Smooth muscle cell (in vitro differentiated cells): ENCODE data around the gene MED25. TPM values are rescaled to one million over a fixed set of nuclear protein-coding genes. Genes with fewer than 3 reads are reported as not detected.

Experiments used
- DNase-seq: peaks from one replicate; lab custom pipeline; 2025; ENCODE audit not compliant: unreplicated experiment; lab: John Stamatoyannopoulos, UW
- H2AFZ ChIP-seq: fragments of 200-600 bp; sonication (generic); 2 replicates; pipeline ENCODE4 v1.6.0; 2016; ENCODE audit warnings: antibody characterized with exemption, low read depth, mild to moderate bottlenecking
- H3F3A ChIP-seq: fragments of 200-600 bp; sonication (generic); 2 replicates; pipeline ENCODE4 v1.6.0; 2017; ENCODE audit warnings: antibody characterized with exemption, low read depth
- H3K27ac ChIP-seq: fragments of 200-600 bp; sonication (generic); 2 replicates; pipeline ENCODE4 v1.5.1; 2016; ENCODE audit warnings: low read depth, mild to moderate bottlenecking
- H3K27me3 ChIP-seq: fragments of 200-600 bp; sonication (generic); 2 replicates; pipeline ENCODE4 v1.6.1; 2016; ENCODE audit warnings: low read depth, mild to moderate bottlenecking
- H3K36me3 ChIP-seq: fragments of 200-600 bp; sonication (generic); 2 replicates; pipeline ENCODE4 v1.5.1; 2016; ENCODE audit warnings: low read depth
- H3K4me1 ChIP-seq: fragments of 200-600 bp; sonication (generic); 2 replicates; pipeline ENCODE4 v1.5.1; 2016; ENCODE audit warnings: low read depth
- H3K4me2 ChIP-seq: fragments of 200-600 bp; sonication (generic); 2 replicates; pipeline ENCODE4 v1.6.0; 2016; ENCODE audit warnings: mild to moderate bottlenecking
- H3K4me3 ChIP-seq: fragments of 200-600 bp; sonication (generic); 2 replicates; pipeline ENCODE4 v1.5.1; 2016; ENCODE audit warnings: mild to moderate bottlenecking
- H3K79me2 ChIP-seq: fragments of 200-600 bp; sonication (generic); 2 replicates; pipeline ENCODE4 v1.6.0; 2016; ENCODE audit warnings: low read depth, mild to moderate bottlenecking
- H3K9ac ChIP-seq: fragments of 200-600 bp; sonication (generic); 2 replicates; pipeline ENCODE4 v1.6.0; 2016; ENCODE audit warnings: low read depth
- H3K9me3 ChIP-seq: fragments of 200-600 bp; sonication (generic); replicated peaks from 2 replicates; pipeline ENCODE4 v1.5.1; 2016; ENCODE audit warnings: low read depth
- H4K20me1 ChIP-seq: fragments of 200-600 bp; sonication (generic); 2 replicates; pipeline ENCODE4 v1.6.0; 2016; ENCODE audit warnings: low read depth
- CTCF ChIP-seq: fragments of 200-600 bp; sonication (generic); IDR thresholded peaks from 2 replicates; pipeline ENCODE4 v1.5.1; 2017; ENCODE audit warnings: borderline replicate concordance, mild to moderate bottlenecking, antibody characterized with exemption; ENCODE audit not compliant: insufficient read depth, poor library complexity, severe bottlenecking
- WGBS: methylation state at CpG from one replicate; pipeline ENCODE4 v1.1.7; 2016; ENCODE audit warnings: low lambda C conversion rate; 5-methylcytosine and 5-hydroxymethylcytosine counted together
- polyA plus RNA-seq: library from polyadenylated mRNA; unstranded; fragments of >200 nt; fragmentation: Nextera tagmentation; extraction: Ambion mirVana; gene quantifications from 2 replicates; pipeline ENCODE4 v1.2.1, GENCODE V29; 2016
- total RNA-seq: library from RNA; depleted of rRNA; stranded (reverse); fragments of >200 nt; gene quantifications from 2 replicates; pipeline ENCODE4 v1.2.3, GENCODE V29; 2014

Gene MED25
- total and polyA plus RNA-seq, 2 experiments from 2014 or later = 20.4 to 34.1 TPM

GRCh38 chr19:49809941-49810389, 8.1 kb upstream of the MED25 start:
- Histone ChIP-seq H3K9ac (no peak overlapping the region), H3K27ac (no peak overlapping the region), H3F3A (peaks cover 16% of the 10 kb centered on the region), H3K4me1 (peaks cover 16% of the 10 kb centered on the region), H3K36me3 (no peaks in the 10 kb centered on the region), H2AFZ (no peak overlapping the region), H3K27me3 (no peaks in the 10 kb centered on the region), H3K4me2 (peak overlapping the region; percentile 89), H3K9me3 (no peaks in the 10 kb centered on the region), H4K20me1 (no peaks in the 10 kb centered on the region), H3K79me2 (no peaks in the 10 kb centered on the region), H3K4me3 (peak overlapping the region; percentile 65)
- DNase-seq = no peak
- TF ChIP-seq CTCF = no peak
- WGBS = 100% methylated on average over 5 of the region's 5 CpGs

- Histone ChIP-seq H3K79me2 (no peaks in the 10 kb centered on the region), H3K36me3 (no peaks in the 10 kb centered on the region), H3K9me3 (no peaks in the 10 kb centered on the region), H3K27ac (no peak overlapping the region), H4K20me1 (no peaks in the 10 kb centered on the region), H3K4me1 (peaks cover 16% of the 10 kb centered on the region), H3K9ac (no peak overlapping the region), H2AFZ (no peak overlapping the region), H3F3A (peaks cover 16% of the 10 kb centered on the region), H3K27me3 (no peaks in the 10 kb centered on the region), H3K4me2 (no peak overlapping the region), H3K4me3 (no peak overlapping the region)
- DNase-seq = no peak
- TF ChIP-seq CTCF = no peak
- WGBS = 94% methylated on average over 6 of the region's 6 CpGs
These were observed 6.8 kb upstream of the MED25 start for GRCh38 chr19:49811328-49811727.

- Histone ChIP-seq H3K9ac (peak overlapping the region; percentile 97), H3K27ac (peak overlapping the region; percentile 94), H4K20me1 (no peaks in the 10 kb centered on the region), H2AFZ (peak overlapping the region; percentile 78), H3K9me3 (no peaks in the 10 kb centered on the region), H3K4me1 (peaks cover 16% of the 10 kb centered on the region), H3F3A (peaks cover 20% of the 10 kb centered on the region), H3K4me2 (peak overlapping the region; percentile 96), H3K36me3 (no peaks in the 10 kb centered on the region), H3K4me3 (peak overlapping the region; percentile 82), H3K79me2 (no peaks in the 10 kb centered on the region), H3K27me3 (no peaks in the 10 kb centered on the region)
- TF ChIP-seq CTCF = no peak
- DNase-seq = no peak
- WGBS = 60% methylated on average over 11 of the region's 11 CpGs
These were observed 5.6 kb upstream of the MED25 start for GRCh38 chr19:49812452-49812996.
